HG03520 (cell line): Measurements from ENCODE around the gene CRTC1.
"Not testable (repeated sequence)": the region's sequence is repeated elsewhere in the genome, so short reads cannot be mapped to it uniquely, and the experiment has no call there.

Experiments
- ATAC-seq: cut with Tn5 transposase; IDR thresholded peaks from one replicate; pipeline ENCODE4 v1.9.1; 2021; ENCODE audit warnings: mild to moderate bottlenecking, moderate library complexity; ENCODE audit not compliant: unreplicated experiment

CRTC1 gene

GRCh38 chr19:18796239-18796638, 112.8 kb downstream of the CRTC1 start:
- ATAC-seq: no peak

- ATAC-seq: no peak
Observed at GRCh38 chr19:18798384-18799352, 115.2 kb downstream of the CRTC1 start.

GRCh38 chr19:18799389-18799970, 116.0 kb downstream of the CRTC1 start:
- no peak for ATAC-seq

GRCh38 chr19:18800079-18800478, 116.6 kb downstream of the CRTC1 start:
- ATAC-seq: no peak

GRCh38 chr19:18800636-18801035, 117.2 kb downstream of the CRTC1 start:
- no peak for ATAC-seq

- ATAC-seq: no peak
Observed at GRCh38 chr19:18802354-18802753, 118.9 kb downstream of the CRTC1 start.

- no peak for ATAC-seq
Observed at GRCh38 chr19:18803550-18804138, 120.2 kb downstream of the CRTC1 start.

- ATAC-seq: no peak
Observed at GRCh38 chr19:18804139-18804601, 120.7 kb downstream of the CRTC1 start.

GRCh38 chr19:18804643-18805042, 121.2 kb downstream of the CRTC1 start:
- ATAC-seq: no peak

- ATAC-seq: no peak
Observed at GRCh38 chr19:18807861-18808331, 124.4 kb downstream of the CRTC1 start.

- ATAC-seq: no peak
Observed at GRCh38 chr19:18809149-18809868, 125.8 kb downstream of the CRTC1 start.

- ATAC-seq: not testable (repeated sequence)
Observed at GRCh38 chr19:18811638-18812037, 128.2 kb downstream of the CRTC1 start.

- ATAC-seq: no peak
Observed at GRCh38 chr19:18814063-18814462, 130.6 kb downstream of the CRTC1 start.

- no peak for ATAC-seq
Observed at GRCh38 chr19:18815673-18816072, 132.2 kb downstream of the CRTC1 start.

- ATAC-seq: not testable (repeated sequence)
Observed at GRCh38 chr19:18816645-18817044, 133.2 kb downstream of the CRTC1 start.

- no peak for ATAC-seq
Observed at GRCh38 chr19:18817574-18817973, 134.1 kb downstream of the CRTC1 start.

- ATAC-seq: no peak
Observed at GRCh38 chr19:18828786-18829185, 145.3 kb downstream of the CRTC1 start.

- ATAC-seq: no peak
Observed at GRCh38 chr19:18830488-18830887, 147.0 kb downstream of the CRTC1 start.

GRCh38 chr19:18831524-18832305, 148.2 kb downstream of the CRTC1 start, which contains the start of gene UPF1:
Gene UPF1, plus strand, starts transcription at chr19:18831959. Its CDS starts 251 bp downstream, at chr19:18832210.
- peak; percentile 71 for ATAC-seq
